IMR-90 (cell line): ENCODE results near the gene ENPP6.

Source experiments
- POLR2A ChIP-seq: IDR thresholded peaks from 2 replicates; pipeline ENCODE4 v1.6.1; 2012; ENCODE audit warnings: mild to moderate bottlenecking, low read depth, low read length
- RFX5 ChIP-seq: IDR thresholded peaks from 2 replicates; pipeline ENCODE4 v1.8.0; 2012; ENCODE audit warnings: low read depth, mild to moderate bottlenecking, low read length, moderate library complexity
- TF ChIP-seq, protein P1 (sequence below): fragments of 150-350 bp; IDR thresholded peaks from 2 replicates; pipeline ENCODE4 v1.6.1; 2017; ENCODE audit warnings: mild to moderate bottlenecking, antibody characterized with exemption, low read length, low read depth
- TF ChIP-seq, protein P2 (sequence below): conservative IDR thresholded peaks from 2 replicates; pipeline ENCODE4 v1.5.1; 2012; ENCODE audit warnings: mild to moderate bottlenecking, low read depth, low read length, improper control_type of control experiment

DNA sequence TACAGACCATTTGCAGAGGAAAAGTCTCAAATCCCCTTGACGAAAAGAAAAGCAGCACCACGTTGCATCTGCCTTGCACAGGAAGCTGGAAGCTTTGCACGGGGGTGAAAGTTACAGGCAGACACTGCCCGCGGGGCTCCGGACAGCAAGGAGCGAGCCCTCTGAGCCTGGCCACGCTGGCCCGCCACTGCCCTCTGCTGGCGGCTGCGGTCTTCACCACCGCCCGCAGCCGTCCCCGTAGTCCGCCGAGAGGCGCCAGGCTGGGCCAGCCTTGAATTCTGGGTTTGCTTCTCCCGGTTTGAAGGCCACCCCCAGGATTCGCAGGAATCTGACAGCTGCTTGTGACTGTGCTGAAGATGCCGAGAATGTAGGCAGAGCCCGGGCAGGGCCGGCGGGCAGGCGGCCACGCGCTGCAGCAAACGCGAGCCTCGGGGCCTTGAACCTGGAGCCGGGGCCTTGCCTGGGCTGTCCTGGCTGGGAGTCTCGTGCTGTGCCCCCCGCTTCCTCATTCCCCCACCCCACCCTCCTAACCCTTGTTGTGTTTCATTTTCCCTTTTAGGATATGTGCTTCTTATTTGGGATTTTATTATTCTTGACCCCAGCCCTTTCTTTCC, 49.2 kb downstream of the ENPP6 start:
- TF ChIP-seq POLR2A (no peak), RFX5 (no peak)
- TF ChIP-seq, protein P1, sequence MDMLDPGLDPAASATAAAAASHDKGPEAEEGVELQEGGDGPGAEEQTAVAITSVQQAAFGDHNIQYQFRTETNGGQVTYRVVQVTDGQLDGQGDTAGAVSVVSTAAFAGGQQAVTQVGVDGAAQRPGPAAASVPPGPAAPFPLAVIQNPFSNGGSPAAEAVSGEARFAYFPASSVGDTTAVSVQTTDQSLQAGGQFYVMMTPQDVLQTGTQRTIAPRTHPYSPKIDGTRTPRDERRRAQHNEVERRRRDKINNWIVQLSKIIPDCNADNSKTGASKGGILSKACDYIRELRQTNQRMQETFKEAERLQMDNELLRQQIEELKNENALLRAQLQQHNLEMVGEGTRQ: no peak
- TF ChIP-seq, protein P2, sequence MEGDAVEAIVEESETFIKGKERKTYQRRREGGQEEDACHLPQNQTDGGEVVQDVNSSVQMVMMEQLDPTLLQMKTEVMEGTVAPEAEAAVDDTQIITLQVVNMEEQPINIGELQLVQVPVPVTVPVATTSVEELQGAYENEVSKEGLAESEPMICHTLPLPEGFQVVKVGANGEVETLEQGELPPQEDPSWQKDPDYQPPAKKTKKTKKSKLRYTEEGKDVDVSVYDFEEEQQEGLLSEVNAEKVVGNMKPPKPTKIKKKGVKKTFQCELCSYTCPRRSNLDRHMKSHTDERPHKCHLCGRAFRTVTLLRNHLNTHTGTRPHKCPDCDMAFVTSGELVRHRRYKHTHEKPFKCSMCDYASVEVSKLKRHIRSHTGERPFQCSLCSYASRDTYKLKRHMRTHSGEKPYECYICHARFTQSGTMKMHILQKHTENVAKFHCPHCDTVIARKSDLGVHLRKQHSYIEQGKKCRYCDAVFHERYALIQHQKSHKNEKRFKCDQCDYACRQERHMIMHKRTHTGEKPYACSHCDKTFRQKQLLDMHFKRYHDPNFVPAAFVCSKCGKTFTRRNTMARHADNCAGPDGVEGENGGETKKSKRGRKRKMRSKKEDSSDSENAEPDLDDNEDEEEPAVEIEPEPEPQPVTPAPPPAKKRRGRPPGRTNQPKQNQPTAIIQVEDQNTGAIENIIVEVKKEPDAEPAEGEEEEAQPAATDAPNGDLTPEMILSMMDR: peak; percentile 88
